GM19452 (cell line): ENCODE data around the gene KLHL17.
A peak's percentile ranks its signal among the peaks of the same experiment; 100 is the strongest.
"Not testable (repeated sequence)": the region's sequence is repeated elsewhere in the genome, so short reads cannot be mapped to it uniquely, and the experiment has no call there.

Experiments used
- ATAC-seq: cut with Tn5 transposase; IDR thresholded peaks from one replicate; pipeline ENCODE4 v1.9.1; 2021; ENCODE audit not compliant: unreplicated experiment

The KLHL17 gene

DNA sequence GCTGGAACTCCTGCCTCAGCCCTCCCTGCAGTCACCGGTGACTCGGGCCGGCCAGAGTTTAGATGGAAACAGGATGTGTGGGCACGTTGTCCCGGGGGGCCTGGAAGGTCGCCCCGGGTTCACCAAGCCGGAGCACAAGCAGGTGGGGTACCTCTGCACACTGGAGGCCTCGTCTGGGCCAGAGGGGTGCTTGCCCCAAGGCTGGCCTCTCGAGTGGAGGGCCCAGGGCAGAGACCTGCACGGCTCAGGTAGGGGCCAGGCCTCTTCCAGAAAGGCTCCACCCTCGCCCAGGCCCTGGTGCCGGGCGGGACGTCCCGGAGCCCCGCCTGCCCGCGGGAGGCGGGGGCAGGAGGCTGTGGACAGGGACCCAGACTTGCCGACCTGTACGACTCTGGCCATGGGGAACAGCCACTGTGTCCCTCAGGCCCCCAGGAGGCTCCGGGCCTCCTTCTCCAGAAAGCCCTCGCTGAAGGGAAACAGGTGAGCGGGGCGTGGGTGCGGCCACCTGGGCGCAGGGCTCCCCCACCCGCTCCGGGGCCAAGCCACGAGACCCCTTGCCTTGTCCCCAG, 5.8 kb downstream of the KLHL17 start, which contains the start of gene PLEKHN1:
Gene PLEKHN1, plus strand, starts transcription at position 348 of the 569 bp plus-strand sequence. Its CDS starts 50 bp downstream, at position 398.
- ATAC-seq: peak; percentile 34

DNA sequence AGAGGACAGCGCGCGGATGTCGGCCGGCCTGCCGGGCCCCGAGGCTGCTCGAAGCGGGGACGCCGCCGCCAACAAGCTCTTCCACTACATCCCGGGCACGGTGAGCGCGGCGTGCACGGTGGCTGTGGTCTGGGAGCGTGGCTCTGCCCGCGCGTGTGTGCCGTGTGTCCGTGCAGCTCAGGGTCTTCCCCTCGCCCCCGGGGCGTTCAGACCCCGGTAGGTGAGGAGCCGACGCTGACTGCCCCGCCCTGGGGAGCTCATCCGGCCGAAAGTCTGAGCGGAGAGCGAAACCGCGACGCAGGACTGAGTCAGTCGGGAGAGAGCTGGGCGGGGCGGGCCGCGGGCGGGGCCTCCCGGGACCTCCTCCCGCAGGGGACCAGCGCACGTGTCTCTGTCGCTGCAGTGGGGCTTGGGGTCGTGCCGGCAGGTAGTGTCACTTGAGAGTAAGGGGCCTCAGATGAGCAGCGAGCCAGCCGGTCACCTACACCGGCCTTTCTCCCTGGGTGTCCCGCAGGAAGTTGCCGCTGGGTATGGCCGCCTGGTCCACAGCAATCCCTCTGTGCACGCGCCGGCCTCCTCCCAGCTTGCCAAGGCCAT, 6.4 kb downstream of the KLHL17 start:
- peak; percentile 61 for ATAC-seq

DNA sequence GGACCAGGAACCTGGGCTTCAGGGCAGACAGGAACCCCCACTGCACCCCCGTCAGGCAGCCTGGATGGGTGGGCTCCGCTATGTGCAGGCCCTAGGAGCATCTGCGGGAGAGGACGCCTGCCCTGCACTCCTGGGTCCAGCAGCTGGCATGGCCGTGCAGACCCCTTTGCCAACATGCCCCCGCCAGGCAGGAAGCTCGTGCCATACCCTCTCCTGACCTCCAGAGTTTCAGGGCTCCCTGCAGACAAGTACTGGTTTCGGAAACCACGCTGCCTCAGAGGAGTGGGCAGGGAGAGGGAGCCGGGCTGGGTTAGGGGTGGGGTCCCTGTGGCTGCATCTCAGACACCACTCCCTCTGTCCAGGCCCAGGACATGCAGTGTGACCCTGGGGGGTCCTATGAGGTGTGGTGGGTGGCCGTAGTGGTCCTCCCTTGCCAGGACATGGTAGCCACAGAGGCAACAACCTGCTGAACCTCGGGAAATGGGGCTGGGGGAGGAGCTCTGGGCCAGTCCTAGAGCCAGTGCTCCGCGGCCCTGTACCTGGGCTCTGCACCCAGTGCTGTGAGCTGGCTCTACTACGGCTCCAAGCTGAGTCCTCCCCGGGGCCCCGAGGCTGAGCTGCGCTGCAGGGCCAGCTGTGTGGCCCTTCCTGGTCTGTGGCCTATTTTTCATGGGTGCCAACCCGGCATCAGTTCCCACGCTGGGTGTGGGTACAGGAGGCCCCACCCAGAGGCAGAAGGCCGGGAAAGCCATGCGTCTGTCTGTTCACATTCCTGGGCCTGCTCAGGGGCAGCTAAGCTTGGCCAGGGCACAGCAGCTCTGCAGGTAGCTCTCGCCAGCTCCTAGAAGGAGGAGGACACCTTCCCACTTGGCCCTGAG, 7.3 kb downstream of the KLHL17 start:
- no peak for ATAC-seq

DNA sequence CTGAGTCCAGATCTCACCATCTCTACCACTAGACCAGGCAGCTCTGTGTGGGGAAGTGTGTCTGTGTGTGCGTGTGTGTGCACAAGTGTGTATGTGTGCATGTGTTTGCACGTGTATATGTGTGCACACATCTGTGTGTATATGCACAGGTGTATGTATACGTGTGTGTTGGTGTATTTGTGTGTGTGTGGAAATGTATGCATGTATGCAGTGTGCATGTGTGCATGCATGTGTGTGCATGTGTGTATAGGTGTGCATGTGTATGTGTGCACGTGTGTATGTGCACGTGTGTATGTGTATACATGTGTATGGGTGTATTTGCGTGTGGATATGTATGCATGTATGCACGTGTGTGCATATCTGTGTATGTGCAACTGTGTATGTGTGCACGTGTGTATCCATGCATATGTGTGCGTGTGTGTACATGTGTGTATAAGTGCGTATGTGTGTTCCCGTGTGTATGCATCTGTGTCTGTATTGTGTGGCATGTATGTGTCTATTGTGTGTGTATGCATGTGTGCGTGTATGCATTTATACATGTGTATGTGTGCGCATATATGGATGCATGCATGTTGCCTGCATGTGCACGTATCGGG, 9.0 kb downstream of the KLHL17 start:
- ATAC-seq: no peak

DNA sequence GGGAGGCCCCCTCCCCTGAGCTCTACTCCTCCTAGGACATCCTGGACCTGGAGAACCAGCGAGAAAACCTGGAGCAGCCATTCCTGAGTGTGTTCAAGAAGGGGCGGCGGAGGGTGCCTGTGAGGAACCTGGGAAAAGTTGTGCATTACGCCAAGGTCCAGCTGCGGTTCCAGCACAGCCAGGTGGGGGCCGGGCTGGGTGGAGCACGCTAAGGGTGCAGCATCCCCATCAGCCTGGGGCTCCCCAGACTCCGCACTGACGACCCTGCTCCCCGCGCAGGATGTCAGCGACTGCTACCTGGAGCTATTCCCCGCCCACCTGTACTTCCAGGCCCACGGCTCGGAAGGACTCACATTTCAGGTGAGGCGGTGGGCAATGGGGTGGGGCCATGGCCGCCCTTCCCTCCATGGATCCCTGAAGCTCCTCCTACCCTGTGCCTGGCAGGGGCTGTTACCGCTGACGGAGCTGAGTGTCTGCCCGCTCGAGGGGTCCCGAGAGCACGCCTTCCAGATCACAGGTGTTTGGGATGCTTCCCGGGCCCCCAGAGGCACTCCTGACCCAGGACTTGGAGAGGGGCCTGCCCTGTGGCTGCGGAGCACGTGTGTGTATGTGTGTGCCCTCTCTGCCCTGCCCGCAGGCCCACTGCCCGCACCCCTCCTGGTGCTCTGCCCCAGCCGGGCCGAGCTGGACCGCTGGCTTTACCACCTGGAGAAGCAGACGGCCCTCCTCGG, 10.0 kb downstream of the KLHL17 start:
- ATAC-seq: no peak

DNA sequence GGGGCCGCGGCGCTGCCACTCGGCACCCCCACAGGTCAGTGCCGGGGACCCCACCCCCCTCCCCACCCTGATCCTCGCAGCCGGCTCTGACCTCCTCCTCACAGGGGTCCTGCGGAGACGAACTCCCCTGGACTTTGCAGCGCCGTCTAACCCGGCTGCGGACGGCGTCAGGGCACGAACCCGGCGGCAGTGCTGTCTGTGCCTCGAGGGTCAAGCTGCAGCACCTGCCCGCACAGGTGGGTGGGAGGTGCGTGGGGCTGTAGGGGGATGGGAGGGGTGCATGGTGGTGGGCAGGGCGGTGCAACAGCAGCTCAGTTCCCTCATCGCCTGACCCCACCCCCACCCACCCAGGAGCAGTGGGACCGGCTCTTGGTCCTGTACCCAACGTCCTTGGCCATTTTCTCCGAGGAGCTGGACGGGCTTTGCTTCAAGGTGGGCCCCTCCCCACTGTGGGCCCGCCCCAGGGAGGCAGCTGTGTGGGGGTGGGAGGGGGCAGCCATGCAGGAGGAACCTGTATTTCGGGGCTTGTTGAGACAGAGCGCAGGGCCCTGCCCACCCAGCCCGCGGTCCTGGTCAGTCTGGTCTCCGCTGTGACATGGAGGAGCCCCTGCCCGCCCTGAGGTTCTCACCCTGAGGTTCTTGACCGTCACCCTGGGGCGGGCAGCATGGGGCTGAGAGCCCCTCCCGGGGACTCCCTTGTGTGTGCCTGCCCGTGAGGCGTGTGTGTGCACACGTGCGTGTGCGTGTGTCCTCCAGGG, 10.8 kb downstream of the KLHL17 start:
- no peak for ATAC-seq

DNA sequence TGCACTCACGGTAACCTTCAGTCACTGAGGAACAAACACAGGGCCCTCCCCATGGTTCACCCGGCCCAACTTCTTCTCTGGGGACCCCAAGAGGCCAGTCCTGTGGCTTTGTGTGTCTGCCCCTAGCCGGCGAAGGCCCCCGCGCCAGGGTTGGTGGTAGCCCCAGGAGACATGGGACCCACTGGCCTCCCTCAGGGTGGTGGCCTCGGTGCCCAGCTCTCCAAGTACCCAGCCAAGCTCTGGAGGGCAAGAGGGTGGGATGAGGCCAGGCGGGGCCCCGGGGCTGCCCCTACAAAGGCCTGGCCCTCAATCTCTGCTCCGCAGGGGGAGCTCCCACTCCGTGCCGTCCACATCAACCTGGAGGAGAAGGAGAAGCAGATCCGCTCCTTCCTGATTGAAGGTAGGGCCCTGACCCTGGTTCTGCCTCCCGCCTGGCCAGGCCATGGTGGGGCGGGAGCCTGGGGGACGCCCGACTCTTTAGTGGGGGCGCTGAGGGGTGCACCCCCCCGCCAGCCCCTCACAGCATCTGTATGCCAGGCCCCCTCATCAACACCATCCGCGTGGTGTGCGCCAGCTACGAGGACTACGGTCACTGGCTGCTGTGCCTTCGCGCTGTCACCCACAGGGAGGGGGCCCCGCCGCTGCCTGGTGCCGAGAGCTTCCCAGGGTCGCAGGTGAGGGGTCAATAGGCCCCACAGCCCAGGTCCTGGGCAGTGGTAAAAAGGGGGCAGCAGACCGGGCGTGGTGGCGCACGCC, 11.5 kb downstream of the KLHL17 start:
- no peak for ATAC-seq

DNA sequence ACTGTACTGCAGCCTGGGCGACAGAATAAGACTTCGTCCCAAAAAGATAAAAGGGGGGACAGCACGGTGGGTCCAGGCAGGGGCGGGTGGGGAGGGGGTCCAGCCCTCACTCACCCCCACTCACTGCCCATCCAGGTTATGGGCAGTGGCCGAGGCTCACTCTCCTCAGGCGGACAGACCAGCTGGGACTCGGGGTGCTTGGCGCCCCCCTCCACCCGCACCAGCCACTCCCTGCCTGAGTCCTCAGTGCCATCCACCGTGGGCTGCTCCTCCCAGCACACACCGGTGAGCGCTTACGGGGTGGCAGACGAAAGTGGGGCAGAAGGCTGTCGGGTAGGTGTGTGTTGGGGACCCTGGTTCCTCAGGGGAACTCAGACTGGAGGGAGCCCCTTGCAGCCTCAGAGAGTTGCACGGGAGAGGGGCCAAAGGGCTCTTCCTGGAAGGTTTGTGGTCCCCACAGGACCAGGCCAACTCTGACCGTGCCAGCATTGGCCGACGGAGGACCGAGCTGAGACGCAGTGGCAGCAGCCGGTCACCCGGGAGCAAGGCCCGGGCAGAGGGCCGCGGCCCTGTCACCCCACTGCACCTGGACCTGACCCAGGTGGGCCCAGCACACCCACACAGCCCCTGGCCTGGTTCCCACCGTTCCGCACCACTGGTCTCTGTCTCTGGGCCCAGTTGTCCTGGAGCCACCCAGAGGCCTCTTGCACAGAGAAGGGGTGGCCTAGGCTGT, 12.5 kb downstream of the KLHL17 start:
- ATAC-seq: no peak

DNA sequence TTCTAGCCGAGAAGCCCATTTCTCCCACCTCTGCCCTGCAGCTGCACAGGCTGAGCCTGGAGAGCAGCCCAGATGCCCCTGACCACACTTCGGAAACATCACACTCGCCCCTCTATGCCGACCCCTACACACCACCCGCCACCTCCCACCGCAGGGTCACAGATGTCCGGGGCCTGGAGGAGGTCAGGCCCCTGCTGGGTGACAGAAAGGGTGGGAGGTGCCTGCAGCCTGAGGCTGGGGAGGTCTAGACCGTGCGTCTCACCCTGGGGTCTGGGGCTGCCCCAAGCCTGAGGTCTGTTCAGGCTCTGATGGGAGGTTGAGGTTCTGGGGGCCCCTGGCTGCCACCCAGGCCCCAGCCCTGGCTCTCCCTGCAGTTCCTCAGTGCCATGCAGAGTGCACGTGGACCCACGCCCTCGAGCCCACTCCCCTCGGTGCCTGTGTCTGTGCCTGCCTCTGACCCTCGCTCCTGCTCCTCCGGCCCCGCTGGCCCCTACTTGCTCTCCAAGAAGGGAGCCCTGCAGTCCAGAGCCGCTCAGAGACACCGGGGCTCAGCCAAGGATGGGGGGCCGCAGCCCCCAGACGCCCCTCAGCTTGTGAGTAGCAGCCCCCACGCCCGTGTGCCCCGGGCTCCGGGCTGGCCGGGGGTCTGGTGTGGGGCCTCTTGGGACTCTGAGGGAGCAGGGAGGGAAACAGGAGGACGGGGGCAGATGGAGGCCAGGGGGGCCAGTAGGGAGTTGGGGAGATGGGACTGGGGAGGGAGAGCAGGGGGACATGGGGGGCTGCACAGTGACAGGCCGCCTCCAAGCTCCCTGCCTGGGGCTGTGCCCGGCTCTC, 13.3 kb downstream of the KLHL17 start:
- ATAC-seq: no peak

DNA sequence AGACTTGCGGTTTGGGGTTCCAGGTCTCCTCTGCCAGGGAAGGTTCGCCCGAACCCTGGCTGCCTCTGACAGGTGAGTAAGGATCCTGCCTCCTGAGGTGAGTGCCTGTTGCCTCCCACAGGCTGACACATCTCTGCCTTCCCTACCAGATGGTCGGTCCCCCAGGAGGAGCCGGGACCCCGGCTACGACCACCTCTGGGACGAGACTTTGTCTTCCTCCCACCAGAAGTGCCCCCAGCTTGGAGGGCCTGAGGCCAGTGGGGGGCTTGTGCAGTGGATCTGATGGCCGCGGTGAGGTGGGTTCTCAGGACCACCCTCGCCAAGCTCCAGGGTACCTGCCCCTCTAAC, 13.9 kb downstream of the KLHL17 start:
- no peak for ATAC-seq

DNA sequence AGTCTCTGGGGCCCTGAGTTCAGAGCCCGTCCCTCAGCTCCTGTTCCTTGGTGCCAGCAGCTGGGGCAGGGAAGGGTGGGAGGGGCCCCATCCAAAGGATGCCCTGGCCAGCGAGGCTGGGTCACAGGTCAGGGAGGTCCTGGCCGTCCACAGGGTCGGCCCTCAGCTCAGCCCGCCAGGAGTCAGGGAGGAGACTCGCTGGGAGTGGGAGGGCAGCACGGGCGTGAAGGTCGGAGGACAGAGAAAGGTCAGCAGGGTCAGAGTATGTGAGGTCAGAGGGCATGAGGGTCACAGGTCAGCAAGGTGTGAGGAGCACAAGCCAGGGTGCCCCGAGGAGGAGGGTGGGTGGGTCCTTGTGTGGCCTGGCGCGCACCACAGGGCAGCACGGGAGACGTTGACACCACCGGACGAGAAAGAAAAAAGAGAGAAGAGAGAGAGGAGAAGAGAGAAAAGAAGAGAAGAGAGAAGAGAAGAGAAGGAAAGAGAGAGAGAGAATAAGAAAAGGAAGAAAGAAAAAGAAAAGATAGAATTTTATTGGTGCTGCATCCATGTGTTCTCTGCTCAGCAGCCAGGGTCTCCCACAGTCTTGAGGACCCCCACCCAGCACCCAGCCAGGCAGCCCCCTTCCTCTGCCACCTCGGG, 14.4 kb downstream of the KLHL17 start:
- no peak for ATAC-seq

DNA sequence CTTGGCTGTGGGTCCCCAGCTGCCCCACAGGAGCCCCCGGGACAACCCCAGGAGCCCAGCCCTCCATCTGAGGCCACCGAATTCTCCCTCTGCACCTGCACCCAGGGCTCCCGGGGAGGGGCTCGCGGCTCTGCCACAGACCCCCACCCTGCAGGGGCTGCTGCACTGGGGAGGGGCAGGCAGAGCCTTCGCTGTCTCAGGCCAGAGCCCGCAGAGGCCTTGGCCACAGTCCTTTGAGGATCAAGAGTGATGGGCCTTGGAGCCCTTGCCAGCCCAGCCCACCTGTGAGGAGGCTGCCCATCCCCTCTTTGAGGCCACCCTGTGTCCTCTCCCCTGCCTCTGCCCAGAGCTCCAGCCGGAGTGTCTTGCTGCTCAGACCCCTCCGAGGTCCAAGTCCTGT, 15.0 kb downstream of the KLHL17 start:
- no peak for ATAC-seq

DNA sequence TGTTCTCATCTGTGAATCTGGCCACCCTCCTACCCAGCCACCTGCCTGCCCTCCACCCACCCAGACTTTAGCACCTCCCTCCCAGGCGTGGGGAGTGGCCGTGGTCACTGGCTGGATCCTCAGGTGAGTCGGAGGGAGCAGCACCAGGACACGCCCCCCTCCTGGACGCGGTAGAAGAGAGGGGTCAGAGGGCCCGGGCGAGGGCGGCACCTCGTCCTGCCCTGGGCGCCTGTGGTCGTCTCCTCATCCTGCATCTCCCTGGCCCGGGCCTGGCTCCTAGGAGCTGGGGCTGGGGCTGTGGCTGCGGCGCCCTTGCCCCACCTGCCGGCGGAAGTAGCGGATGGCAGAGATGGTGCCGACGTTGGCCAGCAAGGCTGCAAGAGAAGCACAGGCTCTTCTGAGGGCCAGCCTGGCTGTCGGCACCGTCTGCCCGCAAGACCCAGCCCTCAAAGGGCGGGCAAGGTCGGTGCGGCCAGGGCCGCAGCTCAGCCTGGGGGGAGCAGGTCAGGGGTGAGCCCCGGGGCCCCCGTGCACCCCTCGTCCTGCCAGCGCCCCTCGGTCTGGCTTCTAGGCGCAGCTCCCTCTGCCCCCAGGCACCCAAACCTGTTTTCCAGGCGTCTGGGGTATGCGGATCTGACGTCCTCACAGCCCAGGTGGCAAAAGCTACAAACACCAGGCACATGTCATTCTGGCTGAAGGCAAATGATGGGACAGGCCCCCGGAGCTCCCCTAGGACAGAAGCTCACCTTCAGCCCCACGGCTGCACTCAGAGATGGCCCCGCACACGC, 15.7 kb downstream of the KLHL17 start:
- ATAC-seq: peak; percentile 64

DNA sequence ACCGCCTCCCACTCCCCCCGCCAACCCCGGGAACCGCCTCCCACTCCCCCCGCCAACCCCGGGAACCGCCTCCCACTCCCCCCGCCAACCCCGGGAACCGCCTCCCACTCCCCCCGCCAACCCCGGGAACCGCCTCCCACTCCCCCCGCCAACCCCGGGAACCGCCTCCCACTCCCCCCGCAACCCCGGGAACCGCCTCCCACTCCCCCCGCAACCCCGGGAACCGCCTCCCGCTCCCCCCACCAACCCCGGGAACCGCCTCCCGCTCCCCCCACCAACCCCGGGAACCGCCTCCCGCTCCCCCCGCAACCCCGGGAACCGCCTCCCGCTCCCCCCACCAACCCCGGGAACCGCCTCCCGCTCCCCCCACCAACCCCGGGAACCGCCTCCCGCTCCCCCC, 16.4 kb downstream of the KLHL17 start:
- ATAC-seq: not testable (repeated sequence)

DNA sequence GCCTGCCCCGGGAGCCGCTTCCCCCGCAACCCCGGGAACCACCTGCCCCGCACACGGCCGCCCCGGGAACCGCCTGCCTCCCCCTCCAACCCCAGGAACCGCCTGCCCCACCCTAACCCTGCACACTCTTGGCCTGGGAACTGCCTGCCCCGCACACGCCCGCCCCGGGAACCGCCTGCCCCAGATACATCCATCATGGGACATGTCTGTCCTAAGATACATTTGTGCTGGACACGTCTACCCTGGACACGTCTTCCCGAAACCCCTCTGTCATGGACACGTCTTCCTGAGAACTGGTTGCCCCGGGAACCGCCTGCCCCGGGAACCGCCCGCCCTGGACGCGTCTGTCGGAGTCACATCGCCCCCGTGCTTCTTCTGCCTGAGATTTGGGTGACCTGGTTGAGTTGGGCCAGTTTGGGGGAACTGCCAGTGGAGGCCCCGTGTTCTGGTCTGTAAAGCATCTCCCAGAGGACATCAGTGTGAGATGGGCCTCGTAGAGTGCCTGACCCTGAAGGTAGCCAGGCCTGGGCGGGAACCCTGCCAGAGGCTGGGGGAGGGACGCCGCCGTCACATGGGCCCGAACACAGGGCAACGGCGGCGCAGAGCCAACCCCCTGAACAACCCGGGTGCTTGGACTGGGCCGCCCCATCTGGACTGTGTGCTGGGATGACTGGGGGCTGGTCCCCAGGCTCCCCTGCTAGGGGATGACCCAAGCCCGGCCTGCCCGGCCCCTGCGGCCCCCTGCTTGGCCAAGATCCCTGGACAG, 17.9 kb downstream of the KLHL17 start:
- no peak for ATAC-seq
